Fibroblast of lung (primary cell): Measurements from ENCODE around the gene ZBTB40. TPM values are rescaled to one million over a fixed set of nuclear protein-coding genes. Genes with fewer than 3 reads are reported as not detected.

ENCODE experiments used
- DNase-seq, 2 donors: peaks; one replicate each; pipeline versions ENCODE4 v3.0.0 to v3.0.0-alpha.2; 2010; ENCODE audit warnings: low read depth in 2 of 2
- H2AFZ ChIP-seq: 2 replicates; pipeline ENCODE4 v1.5.1; 2012; ENCODE audit warnings: low read length, control low read depth, inconsistent platforms
- H3K27ac ChIP-seq: 2 replicates; pipeline ENCODE4 v1.5.1; 2011; ENCODE audit warnings: low read length, control low read depth; ENCODE audit not compliant: insufficient read depth
- H3K27me3 ChIP-seq: 2 replicates; pipeline ENCODE4 v1.5.1; 2011; ENCODE audit warnings: mild to moderate bottlenecking, low read length; ENCODE audit not compliant: control insufficient read depth, insufficient read depth
- H3K36me3 ChIP-seq: 2 replicates; pipeline ENCODE4 v1.5.1; 2011; ENCODE audit warnings: low read length; ENCODE audit not compliant: control insufficient read depth, insufficient read depth
- H3K4me1 ChIP-seq: 2 replicates; pipeline ENCODE4 v1.5.1; 2011; ENCODE audit warnings: low read length; ENCODE audit not compliant: control insufficient read depth, insufficient read depth; ENCODE audit errors: extremely low read depth
- H3K4me2 ChIP-seq: 2 replicates; pipeline ENCODE4 v1.5.1; 2011; ENCODE audit warnings: low read length, control low read depth; ENCODE audit not compliant: insufficient read depth; ENCODE audit errors: extremely low read depth
- H3K4me3 ChIP-seq, 4 experiments: fragments of 200-600 bp in 1 of 4; sonication (generic) in 1 of 4; replicated peaks in 1 of 4; 2 replicates each; pipeline ENCODE4 v1.5.1; 2011 to 2016; ENCODE audit warnings: low read length in 4 of 4, low read depth in 3 of 4, mild to moderate bottlenecking in 3 of 4, control low read depth in 2 of 4, inconsistent platforms in 1 of 4, mixed read lengths in 1 of 4; ENCODE audit not compliant: insufficient read depth in 1 of 4; ENCODE audit errors: control extremely low read depth in 1 of 4
- H3K79me2 ChIP-seq: 2 replicates; pipeline ENCODE4 v1.5.1; 2012; ENCODE audit warnings: mild to moderate bottlenecking, low read length, inconsistent platforms; ENCODE audit not compliant: control insufficient read depth, insufficient read depth
- H3K9ac ChIP-seq: 2 replicates; pipeline ENCODE4 v1.5.1; 2011; ENCODE audit warnings: mild to moderate bottlenecking, low read length, control low read depth; ENCODE audit not compliant: insufficient read depth
- H3K9me3 ChIP-seq: 2 replicates; pipeline ENCODE4 v1.5.1; 2012; ENCODE audit warnings: low read depth, low read length; ENCODE audit not compliant: control insufficient read depth, insufficient read depth
- H4K20me1 ChIP-seq: 2 replicates; pipeline ENCODE4 v1.5.1; 2011; ENCODE audit warnings: low read length; ENCODE audit not compliant: control insufficient read depth, insufficient read depth; ENCODE audit errors: extremely low read depth
- CTCF ChIP-seq, 2 donors: IDR thresholded peaks in 1 of 2; conservative IDR thresholded peaks in 1 of 2; 1 replicate in 1 of 2; 2 replicates in 1 of 2; pipeline ENCODE4 v1.5.1; 2011 to 2012; ENCODE audit warnings: low read length in 2 of 2, control low read depth in 1 of 2, inconsistent platforms in 1 of 2, low read depth in 1 of 2, mild to moderate bottlenecking in 1 of 2
- EZH2 ChIP-seq: IDR thresholded peaks from 2 replicates; pipeline ENCODE4 v1.5.1; 2012; ENCODE audit warnings: low read length, control low read depth, mild to moderate bottlenecking; ENCODE audit errors: missing control alignments
- polyA plus RNA-seq, 2 donors: library from polyadenylated mRNA; depleted of rRNA in 1 of 2; stranded (reverse) in 1 of 2; unstranded in 1 of 2; fragments of >200 nt; gene quantifications; 2 replicates each; pipeline ENCODE4 v1.2.1, GENCODE V29; 2011 to 2012; ENCODE audit warnings: missing spikeins in 1 of 2
- total RNA-seq: library from RNA; depleted of rRNA; stranded (reverse); fragments of >200 nt; gene quantifications from 2 replicates; pipeline ENCODE4 v1.2.1, GENCODE V29; 2014

Gene ZBTB40
- total and polyA plus RNA-seq, 2 donors (not counting 1 experiment from before 2014, with no cell fraction given): 3.4 to 12.4 TPM

- no peak overlapping the region for H3K9ac ChIP-seq
- no peaks in the 10 kb centered on the region for H3K27me3 ChIP-seq
- H3K9me3 ChIP-seq: no peaks in the 10 kb centered on the region
- no peak overlapping the region for H3K4me2 ChIP-seq
- TF ChIP-seq EZH2 (no peak), CTCF (conservative IDR thresholded peaks at IDR 0.05 in 1 of 2, IDR thresholded peaks at IDR 0.05 in 1 of 2; ENCODE audit: low read depth in 1 of 2, low read length in 2 of 2) (no peak)
- no peak overlapping the region for H3K27ac ChIP-seq
- peaks cover 8% of the 10 kb centered on the region for H3K36me3 ChIP-seq
- peak; percentile 16 to 66 for DNase-seq
- no peaks in the 10 kb centered on the region for H3K79me2 ChIP-seq
- no peak overlapping the region for H3K4me3 ChIP-seq
- H2AFZ ChIP-seq: no peak overlapping the region
- no peaks in the 10 kb centered on the region for H4K20me1 ChIP-seq
- H3K4me1 ChIP-seq: no peaks in the 10 kb centered on the region
Observed at GRCh38 chr1:22509815-22510214, 58.2 kb downstream of the ZBTB40 start.

- H2AFZ ChIP-seq: no peak overlapping the region
Observed at GRCh38 chr1:22512873-22513272, 61.2 kb downstream of the ZBTB40 start.

GRCh38 chr1:22516906-22517571 is 65.4 kb downstream of the ZBTB40 start:
- no peak overlapping the region for H3K9ac ChIP-seq
- DNase-seq: no peak
- no peaks in the 10 kb centered on the region for H3K27me3 ChIP-seq
- H2AFZ ChIP-seq: no peak overlapping the region
- H3K9me3 ChIP-seq: no peaks in the 10 kb centered on the region
- H3K79me2 ChIP-seq: no peaks in the 10 kb centered on the region
- TF ChIP-seq CTCF (conservative IDR thresholded peaks at IDR 0.05 in 1 of 2, IDR thresholded peaks at IDR 0.05 in 1 of 2; ENCODE audit: low read depth in 1 of 2, low read length in 2 of 2) (no peak), EZH2 (no peak)
- no peaks in the 10 kb centered on the region for H3K4me1 ChIP-seq
- no peak overlapping the region for H3K4me2 ChIP-seq
- no peaks in the 10 kb centered on the region for H4K20me1 ChIP-seq
- no peak overlapping the region for H3K27ac ChIP-seq
- H3K36me3 ChIP-seq: peaks cover 10% of the 10 kb centered on the region
- H3K4me3 ChIP-seq: no peak overlapping the region

More at GRCh38 chr1:22512873-22513272, 61.2 kb downstream of the ZBTB40 start:
- peaks cover 9% of the 10 kb centered on the region for H3K36me3 ChIP-seq
- H3K9me3 ChIP-seq: no peaks in the 10 kb centered on the region
- no peak for DNase-seq
- H3K9ac ChIP-seq: no peak overlapping the region
- no peak overlapping the region for H3K27ac ChIP-seq
- H4K20me1 ChIP-seq: no peaks in the 10 kb centered on the region
- H3K4me2 ChIP-seq: no peak overlapping the region
- TF ChIP-seq EZH2 (no peak), CTCF (conservative IDR thresholded peaks at IDR 0.05 in 1 of 2, IDR thresholded peaks at IDR 0.05 in 1 of 2; ENCODE audit: low read depth in 1 of 2, low read length in 2 of 2) (no peak)
- no peaks in the 10 kb centered on the region for H3K79me2 ChIP-seq
- no peaks in the 10 kb centered on the region for H3K4me1 ChIP-seq
- no peak overlapping the region for H3K4me3 ChIP-seq
- H3K27me3 ChIP-seq: no peaks in the 10 kb centered on the region
